ENCODE data around the gene EFEMP2.

EFEMP2 gene

DNA sequence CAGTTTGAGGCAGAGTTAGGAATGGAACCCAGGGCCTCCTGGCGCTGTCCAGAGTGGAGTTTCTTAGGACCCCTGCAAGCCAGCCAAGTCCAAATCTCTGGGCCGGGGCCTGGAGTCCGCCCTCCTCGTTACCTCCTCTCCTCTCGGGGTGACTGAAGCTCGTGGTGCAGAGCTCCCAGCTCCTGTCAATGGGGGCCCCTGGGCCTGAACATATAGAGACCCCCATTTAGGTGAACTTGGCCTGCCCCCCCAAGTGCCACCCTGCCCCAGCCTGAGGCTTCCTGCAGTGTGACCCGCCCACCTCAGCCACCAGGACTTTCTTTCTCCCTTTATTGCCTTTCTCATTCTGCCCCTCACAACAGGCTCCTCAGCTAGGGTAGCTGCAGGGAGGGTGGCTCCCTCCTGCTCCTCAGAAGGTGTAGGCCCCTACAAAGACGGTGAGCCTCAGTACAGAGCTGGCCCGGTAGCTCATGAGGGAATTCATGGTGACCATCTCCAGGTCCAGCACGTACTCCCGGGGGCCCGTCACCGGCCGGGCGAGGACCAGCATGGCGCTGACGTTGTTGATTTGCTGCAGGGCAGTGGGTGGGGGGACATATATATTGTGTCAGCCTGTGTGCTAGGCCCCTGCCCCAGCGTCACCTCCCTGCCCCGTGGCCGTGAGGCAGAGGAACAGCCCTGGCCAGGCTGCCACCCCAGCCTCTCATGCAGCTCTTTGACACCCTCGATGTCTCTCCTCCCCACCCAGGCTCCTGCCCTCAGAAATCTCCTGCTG is 5.9 kb downstream of the EFEMP2 start:
- TF ChIP-seq, protein P1, sequence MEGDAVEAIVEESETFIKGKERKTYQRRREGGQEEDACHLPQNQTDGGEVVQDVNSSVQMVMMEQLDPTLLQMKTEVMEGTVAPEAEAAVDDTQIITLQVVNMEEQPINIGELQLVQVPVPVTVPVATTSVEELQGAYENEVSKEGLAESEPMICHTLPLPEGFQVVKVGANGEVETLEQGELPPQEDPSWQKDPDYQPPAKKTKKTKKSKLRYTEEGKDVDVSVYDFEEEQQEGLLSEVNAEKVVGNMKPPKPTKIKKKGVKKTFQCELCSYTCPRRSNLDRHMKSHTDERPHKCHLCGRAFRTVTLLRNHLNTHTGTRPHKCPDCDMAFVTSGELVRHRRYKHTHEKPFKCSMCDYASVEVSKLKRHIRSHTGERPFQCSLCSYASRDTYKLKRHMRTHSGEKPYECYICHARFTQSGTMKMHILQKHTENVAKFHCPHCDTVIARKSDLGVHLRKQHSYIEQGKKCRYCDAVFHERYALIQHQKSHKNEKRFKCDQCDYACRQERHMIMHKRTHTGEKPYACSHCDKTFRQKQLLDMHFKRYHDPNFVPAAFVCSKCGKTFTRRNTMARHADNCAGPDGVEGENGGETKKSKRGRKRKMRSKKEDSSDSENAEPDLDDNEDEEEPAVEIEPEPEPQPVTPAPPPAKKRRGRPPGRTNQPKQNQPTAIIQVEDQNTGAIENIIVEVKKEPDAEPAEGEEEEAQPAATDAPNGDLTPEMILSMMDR (IDR thresholded peaks at IDR 0.05; ENCODE audit: extremely low read depth, missing control alignments) = no peak
- no peak for DNase-seq (ENCODE audit: low spot score)

DNA sequence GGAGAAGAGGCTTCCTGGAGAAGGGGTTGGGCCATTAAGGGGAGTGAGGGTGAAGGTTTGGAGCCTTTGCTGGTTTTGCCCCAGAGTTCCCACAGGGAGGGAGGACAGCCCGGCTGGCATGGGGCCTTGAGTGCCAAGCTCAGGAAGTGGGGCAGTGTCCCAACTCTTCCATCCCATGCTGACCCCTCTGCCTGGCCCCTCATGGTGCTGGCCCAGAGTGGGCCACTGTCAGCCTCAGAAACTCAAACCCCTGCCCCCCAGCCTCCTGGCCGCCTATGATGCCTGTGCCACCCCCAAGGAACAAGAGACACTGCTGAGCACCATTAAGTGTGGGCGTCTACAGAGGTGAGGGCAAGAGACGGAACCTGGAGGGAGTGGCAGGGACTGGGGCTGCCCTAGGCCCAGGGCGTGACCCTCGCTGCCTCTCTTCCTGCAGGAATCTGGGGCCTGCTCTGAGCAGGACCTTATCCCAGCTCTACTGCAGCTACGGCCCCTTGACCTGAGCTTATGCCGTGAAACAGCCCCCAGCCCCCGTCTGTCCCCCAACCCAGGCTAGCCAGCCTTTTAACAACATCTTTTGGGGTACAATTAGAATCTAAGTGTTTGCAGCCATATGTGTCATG is 6.9 kb downstream of the EFEMP2 start:
- no peak for DNase-seq (ENCODE audit: low spot score)
- TF ChIP-seq, protein P1 (IDR thresholded peaks at IDR 0.05; ENCODE audit: extremely low read depth, missing control alignments) = no peak

DNA sequence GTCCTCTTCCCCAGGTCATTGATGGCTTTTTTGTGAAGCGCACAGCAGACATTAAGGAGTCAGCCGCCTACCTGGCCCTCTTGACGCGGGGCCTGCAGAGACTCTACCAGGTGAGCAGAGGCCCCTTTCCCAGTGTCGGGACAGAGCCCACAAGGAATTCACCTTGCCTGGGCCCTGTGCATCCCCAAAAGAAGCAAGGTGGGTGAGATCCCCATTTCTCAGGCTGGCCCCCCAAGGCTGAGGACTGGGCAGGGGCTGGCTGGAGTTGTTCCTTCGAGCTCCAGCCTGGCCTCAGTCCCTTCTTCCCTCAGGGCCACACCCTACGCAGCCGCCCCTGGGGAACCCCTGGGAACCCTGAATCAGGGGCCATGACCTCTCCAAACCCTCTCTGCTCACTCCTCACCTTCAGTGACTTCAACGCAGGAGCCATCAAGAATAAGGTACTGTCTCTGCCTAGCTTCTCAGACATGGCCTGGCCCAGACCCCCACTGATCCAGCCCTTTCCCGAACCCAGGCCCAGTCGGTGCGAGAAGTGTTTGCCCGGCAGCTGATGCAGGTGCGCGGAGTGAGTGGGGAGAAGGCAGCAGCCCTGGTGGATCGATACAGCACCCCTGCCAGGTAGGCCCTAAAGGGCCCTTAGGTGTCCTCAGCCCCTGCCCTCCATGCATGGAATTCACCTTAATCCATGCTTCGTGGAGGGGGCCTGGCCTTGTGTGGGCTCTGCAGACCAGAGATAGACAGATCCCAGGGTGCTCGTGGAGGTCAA is 7.7 kb downstream of the EFEMP2 start:
- TF ChIP-seq, protein P1 (IDR thresholded peaks at IDR 0.05; ENCODE audit: extremely low read depth, missing control alignments) = no peak
- no peak for DNase-seq (ENCODE audit: low spot score)

DNA sequence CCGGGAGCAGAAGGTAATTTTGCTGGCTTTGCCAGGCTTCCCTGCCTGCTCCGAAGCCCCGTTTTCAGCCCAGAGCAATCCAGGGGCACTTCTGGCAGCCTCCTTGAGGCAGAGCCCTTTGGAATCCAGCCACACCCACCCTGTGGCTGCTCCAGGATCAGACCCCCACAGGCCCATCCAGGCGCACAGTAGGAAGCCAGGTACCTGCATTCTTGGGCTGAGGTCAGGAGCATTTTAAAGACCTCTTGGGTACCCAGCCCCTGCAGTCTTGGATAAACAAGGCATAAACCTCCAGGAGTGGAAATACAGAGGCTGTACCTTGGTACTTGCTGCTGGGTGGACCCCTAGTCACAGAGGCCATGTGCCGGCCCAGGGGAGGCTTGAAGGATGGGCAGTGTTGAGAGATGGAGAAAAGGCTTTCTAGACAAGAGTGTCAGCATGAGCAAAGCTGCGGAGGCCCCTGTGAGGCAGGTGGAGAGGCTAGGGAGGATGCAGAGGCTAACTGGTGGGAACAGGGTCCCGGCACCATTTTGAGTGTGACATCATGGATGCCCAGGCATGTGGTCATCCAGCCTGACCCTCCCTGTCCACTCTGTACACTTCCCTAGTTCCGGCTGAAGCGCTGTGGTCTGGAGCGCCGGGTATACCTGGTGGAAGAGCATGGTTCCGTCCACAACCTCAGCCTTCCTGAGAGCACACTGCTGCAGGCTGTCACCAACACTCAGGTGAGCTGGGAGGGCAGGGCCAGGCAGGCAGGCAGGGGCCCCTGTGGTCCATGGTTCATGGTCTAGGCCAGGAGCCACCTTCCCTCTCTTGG is 8.5 kb downstream of the EFEMP2 start:
- DNase-seq (ENCODE audit: low spot score) = no peak
- TF ChIP-seq, protein P1 (IDR thresholded peaks at IDR 0.05; ENCODE audit: extremely low read depth, missing control alignments) = no peak

DNA sequence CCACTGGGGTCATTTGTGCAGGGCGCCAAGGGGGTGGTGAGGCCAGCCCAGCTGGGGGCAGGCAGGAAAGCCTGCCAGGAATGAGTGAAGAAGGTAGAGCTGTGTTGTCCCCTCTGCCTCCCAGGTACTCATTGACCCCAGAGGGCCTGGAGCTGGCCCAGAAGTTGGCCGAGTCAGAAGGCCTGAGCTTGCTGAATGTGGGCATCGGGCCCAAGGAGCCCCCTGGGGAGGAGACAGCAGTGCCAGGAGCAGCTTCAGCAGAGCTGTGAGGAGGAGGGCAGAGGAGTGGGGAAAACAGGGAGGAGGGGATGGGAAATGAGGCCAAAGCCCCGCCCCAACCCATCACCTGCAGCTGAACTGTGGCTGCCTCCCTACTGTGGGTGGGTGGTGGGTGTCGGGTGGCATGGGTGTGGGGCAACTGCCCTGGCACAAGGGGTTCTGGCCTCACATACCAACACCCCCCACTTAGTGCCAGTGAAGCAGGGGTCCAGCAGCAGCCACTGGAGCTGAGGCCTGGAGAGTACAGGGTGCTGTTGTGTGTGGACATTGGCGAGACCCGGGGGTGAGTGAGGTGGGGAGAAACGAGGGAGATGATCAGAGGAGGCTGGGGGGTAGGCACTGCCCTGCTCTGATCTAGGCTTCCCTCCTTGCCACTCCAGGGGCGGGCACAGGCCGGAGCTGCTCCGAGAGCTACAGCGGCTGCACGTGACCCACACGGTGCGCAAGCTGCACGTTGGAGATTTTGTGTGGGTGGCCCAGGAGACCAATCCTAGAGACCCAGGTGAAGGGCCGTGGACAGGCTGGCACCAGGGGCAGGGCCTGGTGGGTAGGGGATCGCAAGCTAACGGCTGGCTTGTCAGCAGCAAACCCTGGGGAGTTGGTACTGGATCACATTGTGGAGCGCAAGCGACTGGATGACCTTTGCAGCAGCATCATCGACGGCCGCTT is 9.4 kb downstream of the EFEMP2 start:
- DNase-seq (ENCODE audit: low spot score) = no peak
- TF ChIP-seq, protein P1 (IDR thresholded peaks at IDR 0.05; ENCODE audit: extremely low read depth, missing control alignments) = no peak

DNA sequence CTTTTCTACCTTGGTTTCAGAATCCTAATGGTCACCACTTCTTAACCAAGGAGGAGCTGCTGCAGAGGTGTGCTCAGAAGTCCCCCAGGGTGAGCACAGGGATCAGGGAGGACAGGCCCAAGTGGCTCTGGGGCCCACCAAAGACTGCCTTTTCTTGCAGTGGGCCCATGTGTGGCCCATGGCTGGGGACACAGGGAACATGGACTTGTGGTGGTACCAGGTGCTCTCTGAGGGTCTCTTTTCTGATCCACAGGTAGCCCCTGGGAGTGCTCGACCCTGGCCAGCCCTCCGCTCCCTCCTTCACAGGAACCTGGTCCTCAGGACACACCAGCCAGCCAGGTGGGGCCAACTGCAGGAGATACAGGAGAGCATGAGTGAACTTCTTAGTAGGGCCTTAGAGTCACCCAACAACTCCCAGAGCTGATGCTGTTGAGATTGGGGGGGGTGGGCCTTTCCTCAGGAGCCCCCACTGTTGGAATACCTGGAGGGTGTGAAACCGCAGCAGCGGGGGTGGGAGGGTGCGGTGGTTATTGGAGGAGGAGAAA is 10.3 kb downstream of the EFEMP2 start:
- no peak for DNase-seq (ENCODE audit: low spot score)
- TF ChIP-seq, protein P1 (IDR thresholded peaks at IDR 0.05; ENCODE audit: extremely low read depth, missing control alignments) = no peak

All from GM20000 (cell line).